GM18508 (cell line): ENCODE data around the gene TRPM1.

Experiments
- ATAC-seq: cut with Tn5 transposase; IDR thresholded peaks from one replicate; pipeline ENCODE4 v1.9.1; 2021; ENCODE audit warnings: moderate number of reproducible peaks; ENCODE audit not compliant: insufficient read depth, unreplicated experiment

TRPM1 gene

DNA sequence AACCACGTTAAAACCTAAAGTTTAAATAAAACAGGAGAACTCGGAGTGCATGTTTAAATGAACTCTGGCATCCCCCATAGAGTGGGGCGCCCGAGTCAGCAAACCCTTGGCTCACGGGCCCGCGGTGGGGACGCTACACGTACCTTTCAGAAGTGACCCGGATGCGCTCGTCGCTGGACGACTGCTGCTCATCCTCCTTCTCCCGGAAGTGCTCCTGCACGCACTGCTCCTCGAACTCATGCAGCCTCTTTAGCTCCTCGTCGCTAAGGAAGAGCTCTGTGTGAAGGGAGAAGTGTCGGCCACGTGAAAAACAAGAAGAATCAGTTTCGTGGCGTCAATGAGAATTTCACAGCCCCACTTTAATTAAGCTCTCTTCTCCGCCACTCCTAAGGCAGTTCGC is 75.5 kb downstream of the TRPM1 start:
- no peak for ATAC-seq

DNA sequence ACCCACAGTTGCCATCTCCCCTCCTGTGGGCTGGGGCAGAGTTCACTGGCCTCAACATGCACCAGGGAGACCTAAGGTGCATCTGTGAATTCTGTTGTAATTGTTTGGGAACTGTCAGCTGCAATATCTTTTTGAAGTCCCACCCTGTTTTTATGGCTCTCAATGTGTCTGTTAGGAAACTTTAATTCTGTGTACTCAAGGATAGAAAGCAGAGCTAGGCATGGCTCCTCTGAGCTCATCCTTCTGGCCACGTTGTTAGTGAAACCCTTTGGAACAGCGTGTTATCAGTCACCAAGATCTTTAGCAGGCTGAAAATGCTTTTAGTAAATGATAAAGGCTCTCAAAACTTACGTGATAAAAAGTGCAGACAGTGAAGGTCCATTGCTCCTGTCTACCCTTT is 76.5 kb downstream of the TRPM1 start:
- ATAC-seq: no peak

DNA sequence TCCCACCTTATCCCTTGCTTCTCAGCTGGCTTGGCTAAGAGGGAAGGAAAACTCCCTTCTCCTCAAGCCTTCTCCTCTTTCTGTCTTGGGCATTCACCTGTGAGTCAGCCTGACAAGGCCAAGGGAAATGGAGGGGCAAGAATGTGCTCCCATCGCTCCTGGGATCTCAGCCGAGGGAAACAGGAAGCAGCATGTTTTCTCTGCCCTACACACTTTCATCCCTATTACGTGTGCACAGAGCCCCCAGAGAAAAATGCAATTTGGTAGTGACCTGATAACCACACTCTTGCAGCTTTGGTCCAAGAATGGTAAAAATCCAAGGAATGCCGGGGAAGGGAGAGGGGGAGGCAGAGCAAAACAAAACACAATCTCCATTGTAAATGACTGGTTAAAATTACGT is 77.2 kb downstream of the TRPM1 start:
- no peak for ATAC-seq

DNA sequence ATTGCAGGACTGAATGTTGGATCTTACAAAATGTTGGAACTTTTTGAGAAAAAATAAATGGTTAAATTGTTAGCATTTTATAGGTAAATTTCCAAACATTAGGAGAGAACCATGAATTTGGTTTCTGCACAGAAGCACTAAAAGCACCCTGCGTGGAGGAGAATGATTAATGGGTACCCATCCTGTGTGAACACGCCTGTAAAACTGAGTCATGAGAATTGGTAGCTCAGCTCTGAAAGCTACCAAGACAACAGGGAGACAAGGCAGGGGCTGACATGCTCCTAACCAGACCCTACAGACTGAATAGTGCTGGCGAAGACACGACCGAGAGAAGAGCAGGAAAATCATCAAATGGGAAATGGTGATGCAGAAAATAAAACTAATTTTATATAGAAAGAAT is 77.7 kb downstream of the TRPM1 start:
- no peak for ATAC-seq

DNA sequence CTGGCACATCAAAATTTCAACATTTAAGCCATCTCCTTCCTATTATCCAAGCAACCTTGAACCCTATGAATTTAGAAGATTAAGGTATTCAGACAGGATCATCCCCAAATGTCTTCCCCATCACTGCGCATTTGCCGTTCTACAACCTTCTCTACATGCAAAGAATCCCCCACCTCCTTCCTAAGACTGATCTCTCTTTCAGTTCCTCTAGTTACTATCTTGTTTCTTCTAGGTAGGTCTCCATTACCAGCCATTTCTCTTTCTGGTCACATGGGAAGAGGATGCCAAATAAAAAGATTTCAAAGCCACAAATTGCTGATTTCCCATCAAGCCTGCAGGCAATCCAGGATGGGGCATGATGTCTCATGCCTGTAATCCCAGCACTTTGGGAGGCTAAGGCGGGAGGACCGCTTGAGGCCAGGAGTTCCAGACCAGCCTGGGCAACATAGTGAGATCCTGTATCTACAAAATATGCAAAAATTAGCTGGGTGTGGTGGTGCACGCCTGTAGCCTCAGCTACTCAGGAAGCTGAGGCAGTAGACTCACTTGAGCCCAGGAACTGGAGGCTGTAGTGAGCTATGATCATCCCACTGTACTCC is 80.4 kb downstream of the TRPM1 start:
- ATAC-seq: no peak

DNA sequence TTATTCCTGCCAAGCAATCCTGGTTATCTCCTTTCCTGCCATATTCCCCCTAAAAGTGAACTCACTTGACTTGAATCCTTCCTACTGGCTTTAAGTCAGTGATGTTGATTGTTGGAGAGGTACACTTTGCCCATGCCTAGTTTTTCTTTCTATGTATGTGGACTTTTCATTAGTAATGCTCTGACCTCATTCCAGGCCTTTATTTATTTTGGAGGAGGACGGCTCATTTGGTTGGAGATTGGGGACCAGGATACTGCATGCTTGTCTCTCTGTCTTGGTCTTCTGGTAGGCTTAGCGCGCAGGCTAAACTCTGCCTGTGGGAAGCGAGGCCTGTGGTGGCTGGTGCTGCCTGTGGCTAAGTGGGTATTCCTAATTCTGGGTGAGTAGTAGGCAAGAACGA is 81.0 kb downstream of the TRPM1 start:
- ATAC-seq: no peak

DNA sequence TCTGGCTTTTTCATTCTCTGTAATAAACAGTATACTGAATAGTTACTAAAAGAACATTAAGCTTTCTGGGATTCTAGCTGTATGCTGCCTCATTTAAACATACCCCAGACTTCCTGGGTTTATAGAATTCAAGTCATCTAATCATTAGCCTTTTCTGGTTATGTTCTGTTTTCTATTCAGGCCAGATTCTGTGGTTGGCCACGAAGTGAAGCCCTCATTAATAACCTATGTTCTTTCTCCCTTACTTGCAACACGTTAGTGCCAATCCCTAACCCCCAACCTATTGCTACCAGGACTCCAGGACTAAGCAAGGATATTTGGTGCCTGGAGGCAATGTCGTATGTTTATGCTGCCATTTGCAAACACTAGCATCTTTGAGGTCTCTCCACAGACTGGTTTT is 81.5 kb downstream of the TRPM1 start:
- ATAC-seq: no peak

DNA sequence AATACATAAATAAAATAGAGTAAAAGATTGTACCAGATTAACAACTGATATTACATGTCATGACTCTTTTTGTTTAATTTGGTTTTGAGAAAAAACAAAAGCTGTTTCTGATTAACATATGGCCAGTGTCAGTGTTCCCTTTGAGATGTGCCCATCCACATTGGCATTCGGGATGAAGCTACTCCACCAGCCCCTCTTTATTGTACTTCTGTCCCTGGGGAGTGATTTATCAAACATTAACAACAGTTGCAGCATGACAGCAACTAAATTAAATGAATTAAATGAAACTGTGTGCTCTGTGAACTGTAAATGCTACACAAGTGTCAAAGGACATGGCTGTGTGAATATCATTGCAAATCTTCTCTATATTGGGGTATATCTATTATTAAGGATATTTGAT is 84.2 kb downstream of the TRPM1 start:
- ATAC-seq: no peak

DNA sequence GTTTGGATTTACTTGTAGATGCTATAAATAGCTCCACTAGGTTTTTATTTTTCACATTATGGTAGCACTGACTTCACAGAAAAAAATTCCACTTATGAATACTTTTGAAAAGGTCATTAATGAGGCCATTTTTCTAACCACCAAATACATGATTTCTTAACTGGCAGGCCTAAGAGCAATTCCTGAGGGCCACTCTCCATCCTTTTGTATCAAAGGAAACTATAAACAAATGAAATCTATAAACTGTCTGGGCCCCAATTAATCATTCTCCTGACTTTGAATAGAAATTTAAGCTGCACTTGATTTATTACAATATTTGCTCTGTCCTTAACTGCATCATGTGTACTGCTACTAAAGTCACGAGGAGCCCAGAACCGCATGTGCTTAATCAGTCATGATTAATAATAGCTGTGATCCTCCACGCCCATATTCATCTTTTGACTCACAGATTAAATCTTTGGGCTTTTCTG is 85.0 kb downstream of the TRPM1 start:
- ATAC-seq: no peak

DNA sequence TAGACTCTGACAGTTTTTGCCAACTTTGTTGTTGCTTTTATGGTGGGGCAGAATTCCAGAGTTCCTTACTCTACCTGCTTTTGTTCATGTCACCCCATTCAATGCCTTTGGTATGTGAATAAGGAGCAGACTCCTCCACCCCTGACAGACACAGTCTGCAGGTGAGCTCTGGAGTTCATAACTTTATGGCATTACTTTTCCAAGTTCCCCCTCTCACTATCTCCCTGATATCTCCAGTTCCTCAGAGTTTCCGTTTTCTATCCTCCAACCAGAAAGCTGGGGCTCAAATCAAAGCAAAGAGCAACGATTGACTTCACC is 87.0 kb downstream of the TRPM1 start:
- ATAC-seq: no peak

DNA sequence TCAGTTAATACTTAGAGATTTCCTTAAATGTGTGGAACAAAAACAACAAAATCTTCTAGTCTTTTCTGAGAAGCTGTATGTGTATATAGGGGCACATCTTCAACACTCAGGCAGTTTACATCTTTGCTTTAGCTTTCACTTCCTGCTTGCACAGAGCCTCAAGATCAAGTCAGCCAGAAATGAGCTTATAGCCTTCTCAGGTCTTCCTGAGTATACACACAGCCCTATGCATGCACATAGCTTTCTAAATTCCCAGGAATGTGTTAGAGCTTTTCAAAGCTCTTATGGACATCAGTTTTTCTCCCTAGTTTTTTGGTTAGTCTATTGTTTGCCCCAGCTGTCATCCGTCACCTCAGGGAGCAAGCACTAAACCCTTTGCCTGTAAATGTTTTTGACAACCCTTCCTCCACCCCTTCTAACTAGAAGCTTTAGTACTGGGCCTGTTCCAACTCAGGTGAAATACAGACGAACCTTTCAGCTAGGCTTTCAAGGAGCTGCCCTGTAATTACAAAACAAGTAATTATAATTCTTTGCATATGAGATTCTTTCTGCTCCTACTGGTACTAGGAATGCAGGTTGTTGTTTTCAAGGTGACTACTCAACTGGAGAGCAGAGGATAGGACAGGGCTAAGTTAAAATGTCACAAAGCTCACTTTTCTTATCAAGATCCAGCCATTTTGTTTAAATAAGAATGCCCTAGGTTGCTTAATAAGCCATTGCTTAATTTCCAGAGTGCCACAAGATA is 87.5 kb downstream of the TRPM1 start:
- no peak for ATAC-seq

DNA sequence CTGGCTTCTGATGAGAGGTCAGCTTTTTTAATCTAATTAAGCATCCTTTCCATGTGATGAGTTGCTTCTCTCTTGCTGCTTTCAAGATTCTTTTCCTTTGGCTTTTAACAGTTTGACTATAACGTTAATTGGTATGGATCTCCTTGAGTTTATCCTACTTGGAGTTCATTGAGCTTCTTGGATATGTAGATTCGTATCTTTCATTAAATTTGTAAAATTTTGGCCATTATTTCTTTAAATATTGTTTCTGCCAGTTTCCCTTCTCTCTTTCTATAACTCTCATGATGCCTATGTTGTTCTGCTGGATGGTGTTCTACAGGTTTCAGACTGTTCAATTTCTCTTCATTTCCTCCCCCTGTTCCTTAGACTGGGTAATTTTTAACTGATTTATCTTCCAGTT is 89.1 kb downstream of the TRPM1 start:
- ATAC-seq: no peak

DNA sequence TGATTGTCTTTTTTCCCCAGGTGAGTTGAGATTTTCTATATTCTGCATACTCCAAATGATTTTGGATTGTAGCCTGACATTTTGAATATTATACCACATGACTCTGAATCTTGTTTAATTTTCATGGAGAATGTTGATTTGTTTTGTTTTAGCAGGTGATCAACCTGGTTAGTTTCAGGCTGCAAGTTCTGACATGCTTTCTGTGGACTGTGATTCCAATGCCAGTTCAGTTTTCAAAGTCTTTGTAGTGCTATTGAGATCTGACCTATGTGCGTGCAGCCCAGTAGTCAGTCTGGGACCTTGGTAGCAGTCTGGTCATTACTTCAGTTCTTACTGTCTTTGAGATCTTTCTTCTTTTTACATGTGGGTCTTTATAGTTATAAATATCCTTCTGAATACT is 91.5 kb downstream of the TRPM1 start:
- no peak for ATAC-seq

DNA sequence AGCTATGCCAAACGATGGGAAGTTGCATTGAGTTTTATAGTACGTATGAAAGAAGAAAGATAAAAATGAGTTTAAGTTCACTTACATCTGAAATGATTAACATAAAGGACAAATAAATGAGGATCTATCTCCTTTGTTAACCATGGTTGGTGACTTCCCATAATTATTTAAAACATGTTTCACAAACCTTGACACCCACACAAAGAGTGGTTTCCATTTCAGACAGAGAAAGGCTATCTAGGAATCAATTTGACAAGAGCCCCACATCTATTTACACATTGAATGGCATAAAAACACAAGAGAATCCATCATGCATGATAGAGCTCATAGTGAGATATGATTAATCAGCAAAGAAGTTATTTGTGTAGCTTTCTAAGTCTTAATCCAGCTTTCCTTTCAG is 95.9 kb downstream of the TRPM1 start:
- ATAC-seq: no peak

DNA sequence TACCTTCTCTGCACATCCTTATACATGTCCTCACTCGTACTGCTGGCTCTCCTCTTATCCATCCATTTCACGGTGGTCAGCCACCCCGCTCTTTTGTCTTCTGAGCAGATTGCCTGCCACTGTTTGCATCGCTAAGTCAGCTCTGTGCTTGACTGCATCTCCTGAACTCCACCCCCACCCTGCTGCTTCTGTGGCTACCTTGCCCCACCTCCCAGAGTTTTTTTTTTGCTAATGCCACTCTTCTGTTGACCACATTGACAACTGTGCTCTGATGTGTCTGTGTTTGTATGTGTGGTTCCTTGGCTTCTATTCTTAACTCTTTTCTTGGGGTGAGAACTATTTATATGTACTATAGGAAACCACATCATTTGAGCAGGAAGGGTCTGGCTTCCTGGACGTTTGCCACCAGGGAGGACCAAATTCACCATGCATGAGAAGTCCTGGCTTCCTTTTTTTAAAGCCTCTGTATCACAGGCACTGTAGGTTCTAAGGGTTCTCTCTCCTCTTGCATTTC is 97.2 kb downstream of the TRPM1 start:
- peak; percentile 61 for ATAC-seq

DNA sequence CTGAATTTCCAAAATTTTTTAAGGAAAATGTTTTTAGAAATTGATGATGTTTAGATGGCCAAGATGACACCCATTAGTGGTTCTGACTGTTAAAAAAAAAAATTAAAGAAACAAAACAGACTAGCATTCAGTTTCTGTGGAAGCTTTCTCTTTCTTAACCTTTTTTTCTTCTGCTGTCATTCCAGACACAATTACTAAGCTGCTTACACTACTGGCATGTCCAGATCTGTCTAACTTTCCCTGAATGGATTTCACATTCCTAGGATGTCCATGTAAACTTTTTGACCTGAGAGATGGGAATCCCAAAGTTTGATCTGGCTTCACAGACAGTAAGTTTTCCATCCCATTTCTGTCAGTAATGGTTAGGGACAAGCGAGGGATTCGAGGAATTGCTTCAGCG is 99.8 kb downstream of the TRPM1 start:
- ATAC-seq: no peak

DNA sequence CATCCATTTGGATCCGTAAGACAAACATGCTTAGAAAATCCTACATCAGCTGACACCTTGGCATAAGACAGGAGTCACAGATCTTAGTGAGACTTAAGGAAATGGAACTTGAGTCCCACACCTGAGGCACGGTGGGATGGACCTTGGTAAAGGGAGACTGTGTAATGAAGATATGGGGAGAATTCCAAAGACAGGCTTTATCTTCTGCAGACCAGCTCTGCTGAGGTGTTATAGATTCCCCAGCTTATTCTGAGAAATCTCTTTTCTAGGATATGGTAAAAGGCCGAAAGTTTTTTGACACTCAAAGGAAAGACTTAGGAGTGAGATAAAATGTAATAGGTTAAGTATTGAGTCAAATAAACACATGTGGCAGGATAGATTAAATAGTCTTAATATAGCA is 101.8 kb downstream of the TRPM1 start:
- ATAC-seq: no peak

DNA sequence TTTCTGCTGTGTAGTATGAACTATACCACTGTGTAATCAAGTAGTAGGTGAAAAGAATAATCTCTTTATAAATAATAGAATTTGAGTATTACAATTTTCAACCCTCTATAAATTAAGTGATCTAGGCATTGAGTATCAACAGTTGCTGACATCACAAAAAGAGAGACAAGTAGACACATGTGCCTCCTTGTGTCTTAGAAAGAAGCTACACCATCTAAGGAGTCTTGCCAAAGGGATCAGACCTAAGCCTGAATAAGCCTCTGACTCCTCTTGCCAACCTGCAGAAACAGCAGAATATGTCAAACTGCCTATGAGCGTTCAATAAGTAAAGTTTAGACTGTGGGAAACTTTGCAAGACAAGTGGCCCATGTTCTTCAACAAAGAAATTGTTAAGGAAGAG is 104.3 kb downstream of the TRPM1 start:
- ATAC-seq: no peak

DNA sequence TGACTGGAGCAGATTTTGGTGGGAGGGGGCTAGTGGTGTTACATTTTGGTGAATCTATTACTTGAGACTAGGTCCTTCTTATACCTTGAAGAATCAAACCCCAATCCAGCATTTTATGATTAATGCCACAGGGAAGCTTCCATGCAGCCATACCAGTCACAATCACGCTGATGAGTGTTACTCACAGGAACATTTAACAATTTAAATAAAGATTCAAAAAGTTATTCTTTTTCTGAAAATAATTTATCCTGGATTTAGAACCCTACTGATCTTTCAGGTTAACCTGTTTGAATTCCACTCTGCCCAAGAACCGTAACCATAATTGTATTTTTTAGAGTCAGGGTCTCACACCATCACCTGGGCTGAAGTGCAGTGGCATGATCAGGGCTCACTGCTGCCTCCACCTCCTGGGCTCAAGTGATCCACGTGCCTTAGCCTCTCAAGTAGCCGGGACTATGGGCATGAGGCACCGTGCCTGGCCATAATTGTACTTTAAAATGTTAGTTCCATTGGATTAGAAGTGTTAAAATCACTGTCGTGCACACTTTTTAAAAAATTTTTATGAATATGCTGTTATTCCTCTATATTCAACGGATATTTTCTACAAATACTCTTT is 109.2 kb downstream of the TRPM1 start:
- ATAC-seq: no peak

DNA sequence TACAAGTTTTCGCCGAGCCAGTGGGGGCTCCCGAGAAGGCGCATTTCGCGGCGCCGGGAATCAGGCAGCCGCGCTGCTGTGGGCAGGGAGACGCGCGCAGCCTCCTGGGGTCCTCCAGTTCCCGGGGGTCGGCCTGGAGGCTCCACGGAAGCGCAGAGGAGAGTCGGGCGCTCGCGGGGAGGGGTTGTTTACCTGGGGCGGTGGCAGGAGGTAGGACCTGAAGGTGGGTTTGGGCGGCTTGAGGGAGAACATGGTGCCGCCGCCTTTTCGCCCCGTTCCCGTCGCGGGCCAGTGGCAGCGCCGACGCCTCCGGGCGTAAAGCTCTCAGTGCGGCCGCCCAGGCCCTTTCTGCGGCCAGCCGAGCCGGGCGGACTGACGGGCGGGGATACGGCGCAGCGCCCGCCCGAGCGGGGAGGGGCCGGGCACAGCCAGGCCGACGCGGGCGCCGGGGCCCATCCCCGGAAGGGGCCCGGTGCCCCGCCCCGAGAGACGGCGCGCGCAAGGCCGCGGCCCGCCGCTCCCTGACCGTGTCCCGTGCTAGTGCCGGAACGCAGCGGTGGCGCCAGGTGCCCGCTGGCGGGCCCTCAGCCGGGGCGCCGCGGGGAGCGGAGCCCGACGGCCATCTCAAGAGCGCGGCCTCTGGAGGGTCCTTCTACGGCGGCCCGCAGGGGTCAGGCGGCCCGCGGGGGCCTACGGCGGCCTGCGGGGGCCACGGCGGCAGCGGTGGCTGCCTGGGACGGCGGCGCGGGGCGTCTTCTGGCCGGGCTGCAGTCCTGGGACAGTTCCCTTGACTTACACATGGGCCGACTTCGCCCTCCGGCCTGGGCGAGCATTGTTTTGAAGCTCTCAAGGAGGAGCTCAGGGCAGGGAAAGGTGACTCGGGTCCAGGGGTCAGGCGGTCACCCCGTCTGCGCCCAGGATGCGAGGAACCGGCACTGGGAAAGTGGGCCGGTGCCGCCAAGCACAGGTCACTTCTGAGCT is 110.0 kb downstream of the TRPM1 start, which contains the start of gene MTMR10:
TSS of gene MTMR10 (minus strand) at position 374 of the 981 bp plus-strand sequence. CDS start at position 252, 122 bp downstream.
- ATAC-seq: no peak
